SU-DHL-6 (cell line): ENCODE data around the gene ANKRD60.

Experiments used
- CTCF ChIP-seq: fragments of 200-600 bp; sonication (generic); IDR thresholded peaks from one replicate; pipeline ENCODE4 v1.5.1; 2017; ENCODE audit warnings: antibody characterized with exemption, mild to moderate bottlenecking, low read length, moderate library complexity; ENCODE audit not compliant: insufficient read depth, poor library complexity, severe bottlenecking
- EZH2phosphoT487 ChIP-seq: fragments of 200-600 bp; sonication (generic), shearing (Covaris generic); conservative IDR thresholded peaks from 2 replicates; pipeline ENCODE4 v1.6.1; 2018; ENCODE audit warnings: mild to moderate bottlenecking, antibody characterized with exemption, low read length, moderate library complexity, mixed read lengths

GRCh38 chr20:58179083-58179431 lies 49.4 kb downstream of the ANKRD60 start:
- TF ChIP-seq CTCF (no peak), EZH2phosphoT487 (no peak)
